ENCODE results near the gene DECR2. TPM values are rescaled to one million over a fixed set of nuclear protein-coding genes. Genes with fewer than 3 reads are reported as not detected.

DECR2 gene
- polyA plus RNA-seq, 3 donors = 11.9 to 22.8 (median 20.2) TPM

DNA sequence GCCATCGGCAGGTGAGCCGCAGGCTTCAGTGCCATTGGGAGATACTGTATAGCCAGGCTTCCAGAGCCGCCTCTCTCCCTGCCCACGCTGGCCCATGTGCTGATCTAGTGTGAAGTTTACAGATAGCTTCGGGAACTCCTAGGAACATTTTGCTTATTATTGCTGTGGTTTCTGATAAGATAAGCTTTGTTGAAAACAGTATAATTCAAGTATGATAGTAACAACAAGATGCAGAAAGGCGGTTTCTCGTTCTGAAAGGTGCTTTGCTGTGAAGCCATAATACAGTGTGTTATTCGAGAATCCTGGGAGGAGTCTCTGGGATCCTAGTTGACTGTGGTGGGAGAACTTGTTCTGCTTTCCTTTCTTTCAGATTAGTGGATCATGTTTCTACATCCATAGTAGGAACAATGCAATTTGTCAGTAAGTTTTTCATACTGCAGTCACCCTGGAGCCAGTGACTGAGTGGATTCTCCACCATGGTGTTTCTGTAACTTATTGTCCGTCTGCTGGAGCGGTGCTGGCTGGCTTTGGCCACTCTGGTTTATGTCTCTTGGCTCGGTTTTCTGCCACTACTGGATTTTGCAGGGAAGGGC lies 55.3 kb downstream of the DECR2 start:
- 31 to 71% (median 59%) methylated on average over 11 of the region's 11 CpGs for WGBS, 3 donors
- H3K27ac ChIP-seq (ENCODE audit: low read depth, low read length) = no peak overlapping the region

DNA sequence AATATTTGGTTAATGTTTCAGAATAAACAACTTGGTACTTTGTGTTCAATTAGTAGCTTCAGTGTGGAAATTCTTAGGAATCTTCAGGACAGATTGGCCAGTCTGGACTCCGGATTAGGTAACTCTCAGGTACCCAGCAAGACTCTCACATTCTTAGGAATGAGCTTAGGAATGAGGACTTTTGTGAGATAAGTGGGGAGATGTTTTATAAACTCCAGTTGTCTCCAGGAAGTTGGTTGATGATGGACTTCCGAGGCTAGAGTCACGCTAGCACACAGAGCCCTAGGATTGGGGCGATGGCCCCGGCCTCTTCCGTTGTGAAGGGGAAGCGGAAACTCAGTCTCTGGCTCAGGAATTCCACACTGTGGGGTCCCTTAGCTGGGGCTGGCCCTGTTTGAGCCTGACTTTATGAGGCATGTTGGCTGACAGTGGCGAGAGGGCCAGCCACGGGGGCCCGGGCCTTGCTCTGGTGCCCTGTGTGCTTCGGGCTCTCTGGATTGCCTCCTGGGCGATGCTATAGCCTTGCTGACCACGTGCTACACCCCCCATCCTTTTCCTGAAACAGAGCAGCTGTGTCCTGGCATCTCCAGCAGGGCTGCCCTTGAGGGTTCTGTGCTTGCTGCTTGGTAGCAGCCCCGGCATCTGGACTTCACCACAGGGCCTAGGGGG lies 56.2 kb downstream of the DECR2 start:
- WGBS, 3 donors = 68 to 72% (median 71%) methylated on average over 14 of the region's 14 CpGs
- no peak overlapping the region for H3K27ac ChIP-seq (ENCODE audit: low read depth, low read length)

DNA sequence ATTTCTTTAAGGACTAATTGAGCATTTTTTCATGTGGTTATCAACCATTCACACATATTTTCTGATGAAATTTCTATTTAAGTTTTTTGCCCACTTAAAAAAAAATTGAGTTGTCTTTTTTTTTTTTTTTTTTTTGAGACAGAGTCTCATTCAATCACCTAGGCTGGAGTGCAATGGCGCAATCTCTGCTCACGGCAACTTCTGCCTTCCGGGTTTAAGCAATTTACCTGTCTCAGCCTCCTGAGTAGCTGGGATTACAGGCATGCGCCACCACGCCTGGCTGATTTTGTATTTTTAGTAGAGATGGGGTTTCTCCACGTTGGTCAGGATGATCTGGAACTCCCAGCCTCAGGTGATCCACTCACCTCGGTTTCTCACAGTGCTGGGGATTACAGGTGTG lies 58.1 kb downstream of the DECR2 start:
- WGBS, 3 donors = 84 to 89% (median 85%) methylated on average over 7 of the region's 7 CpGs
- no peak overlapping the region for H3K27ac ChIP-seq (ENCODE audit: low read depth, low read length)

DNA sequence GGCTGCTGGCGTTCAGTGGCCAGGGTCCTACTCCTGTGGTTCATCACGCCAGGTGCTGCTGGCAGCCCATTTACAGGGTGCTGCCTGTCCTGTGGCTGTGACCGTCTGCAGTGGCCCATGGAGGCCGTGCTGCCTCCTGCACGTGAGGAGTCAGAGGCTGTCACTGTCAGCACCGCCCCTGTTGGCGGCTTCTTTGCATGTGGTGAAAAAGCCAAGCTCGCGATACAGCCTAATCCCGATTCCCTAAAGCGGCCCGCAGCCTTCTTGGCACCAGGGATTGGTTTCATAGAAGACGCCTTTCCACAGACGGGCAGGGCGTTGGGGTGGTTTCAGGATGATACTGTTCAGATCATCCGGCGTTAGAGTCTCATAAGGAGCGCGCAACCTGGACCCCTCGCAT lies 59.1 kb downstream of the DECR2 start:
- H3K27ac ChIP-seq (ENCODE audit: low read depth, low read length) = no peak overlapping the region
- WGBS, 3 donors = 88 to 93% (median 89%) methylated on average over 20 of the region's 20 CpGs

Other genes with a start within 250 kb of the DECR2 start
- under 1 TPM in 2 of 3 donors, not detected in 1; 0.12 to 0.71 TPM for gene HBZ, start 249.2 kb upstream of the DECR2 start, polyA plus RNA-seq
- 1 to 10 TPM in 1 of 3 donors, not detected in 2; 1.9 TPM for gene HBM, start 235.9 kb upstream of the DECR2 start, polyA plus RNA-seq
- 100 to 1,000 TPM in 1 of 3 donors, 10 to 100 TPM in 2; 24.5 to 982 (median 57.9) TPM for gene HBA2, start 229.0 kb upstream of the DECR2 start, polyA plus RNA-seq
- gene HBA1, start 225.2 kb upstream of the DECR2 start, polyA plus RNA-seq = 100 to 1,000 TPM in 1 of 3 donors, 10 to 100 TPM in 1, 1 to 10 TPM in 1; 6.7 to 330 (median 28.5) TPM
- under 1 TPM in 1 of 3 donors, not detected in 2; 0.40 TPM for gene HBQ1, start 221.4 kb upstream of the DECR2 start, polyA plus RNA-seq
- gene LUC7L, start 172.4 kb upstream of the DECR2 start, polyA plus RNA-seq = 10 to 100 TPM; 36.1 to 83.2 (median 36.3) TPM
- 100 to 1,000 TPM in 1 of 3 donors, 10 to 100 TPM in 2; 41.5 to 108 (median 59.5) TPM for gene FAM234A, start 167.1 kb upstream of the DECR2 start, polyA plus RNA-seq
- gene RGS11, start 125.9 kb upstream of the DECR2 start, polyA plus RNA-seq = 10 to 100 TPM in 2 of 3 donors, 1 to 10 TPM in 1; 7.2 to 26.4 (median 13.7) TPM
- gene ARHGDIG, start 121.3 kb upstream of the DECR2 start, polyA plus RNA-seq = 10 to 100 TPM in 1 of 3 donors, 1 to 10 TPM in 1, under 1 TPM in 1; 0.22 to 78.0 (median 4.1) TPM
- 100 to 1,000 TPM in 1 of 3 donors, 1 to 10 TPM in 2; 2.1 to 836 (median 6.5) TPM for gene PDIA2, start 118.7 kb upstream of the DECR2 start, polyA plus RNA-seq
- gene AXIN1, start 49.2 kb upstream of the DECR2 start, polyA plus RNA-seq = 10 to 100 TPM; 11.8 to 18.4 (median 15.8) TPM
- gene MRPL28, start 31.3 kb upstream of the DECR2 start, polyA plus RNA-seq = 10 to 100 TPM; 36.6 to 75.1 (median 70.4) TPM
- 10 to 100 TPM; 33.2 to 53.3 (median 47.0) TPM for gene PGAP6, start 19.9 kb upstream of the DECR2 start, polyA plus RNA-seq
- 100 to 1,000 TPM in 2 of 3 donors, 10 to 100 TPM in 1; 30.1 to 223 (median 130) TPM for gene NME4, start 4.7 kb upstream of the DECR2 start, polyA plus RNA-seq
- gene RAB11FIP3, start 23.8 kb downstream of the DECR2 start, polyA plus RNA-seq = 10 to 100 TPM; 20.7 to 27.3 (median 21.9) TPM
- 10 to 100 TPM; 20.4 to 31.4 (median 30.6) TPM for gene CAPN15, start 125.8 kb downstream of the DECR2 start, polyA plus RNA-seq
- gene PRR35, start 158.5 kb downstream of the DECR2 start, polyA plus RNA-seq = under 1 TPM in 1 of 3 donors, not detected in 2; 0.20 TPM
- gene NHLRC4, start 165.1 kb downstream of the DECR2 start, polyA plus RNA-seq = 1 to 10 TPM in 1 of 3 donors, under 1 TPM in 2; 0.22 to 1.3 (median 0.61) TPM
- 10 to 100 TPM; 36.6 to 47.7 (median 37.6) TPM for gene PIGQ, start 168.1 kb downstream of the DECR2 start, polyA plus RNA-seq
- gene RAB40C, start 188.2 kb downstream of the DECR2 start, polyA plus RNA-seq = 10 to 100 TPM; 16.0 to 42.5 (median 21.2) TPM
- gene WFIKKN1, start 229.1 kb downstream of the DECR2 start, polyA plus RNA-seq = under 1 TPM; 0.25 to 0.85 (median 0.67) TPM
- gene METTL26, start 234.4 kb downstream of the DECR2 start, polyA plus RNA-seq = 100 to 1,000 TPM in 2 of 3 donors, 10 to 100 TPM in 1; 65.0 to 125 (median 109) TPM
- gene MCRIP2, start 239.9 kb downstream of the DECR2 start, polyA plus RNA-seq = 10 to 100 TPM; 23.6 to 57.6 (median 42.6) TPM
- gene WDR90, start 247.5 kb downstream of the DECR2 start, polyA plus RNA-seq = 10 to 100 TPM; 12.1 to 14.8 (median 13.7) TPM

Data from adipose tissue (tissue), 3 donors.